ENCODE results near the gene C1orf159.

Gene C1orf159

GRCh38 chr1:1073743-1074587 lies 41.9 kb downstream of the C1orf159 start, which contains the start of gene RNF223:
TSS of gene RNF223 (minus strand) at chr1:1074306. CDS start at chr1:1072566, 1,740 bp downstream.
- Histone ChIP-seq H4K20me1 (ENCODE audit: insufficient read depth, low read length) (no peaks in the 10 kb centered on the region), H3K4me3 (ENCODE audit: low read length) (no peak within 1 kb of the TSS), H2AFZ (ENCODE audit: low read depth, low read length) (no peak within 1 kb of the TSS), H3K9ac (ENCODE audit: low read length) (no peak within 1 kb of the TSS), H3K27me3 (ENCODE audit: low read depth, low read length) (no peaks in the 10 kb centered on the region), H3K36me3 (replicated peaks; ENCODE audit: low read depth, low read length) (no peaks in the 10 kb centered on the region), H3K4me2 (ENCODE audit: low read length) (no peak within 1 kb of the TSS), H3K4me1 (ENCODE audit: low read length) (0 out of 2 replicates have a peak, but pooled peaks cover 3% of the 10 kb centered on the region), H3K9me3 (ENCODE audit: insufficient read depth, low read length) (no peaks in the 10 kb centered on the region), H3K79me2 (ENCODE audit: low read length) (no peaks in the 10 kb centered on the region), H3K27ac (ENCODE audit: low read length) (no peak within 1 kb of the TSS)
- TF ChIP-seq EZH2phosphoT487 (IDR thresholded peaks at IDR 0.05; ENCODE audit: low read depth), result no peak
- TF ChIP-seq, protein P1, sequence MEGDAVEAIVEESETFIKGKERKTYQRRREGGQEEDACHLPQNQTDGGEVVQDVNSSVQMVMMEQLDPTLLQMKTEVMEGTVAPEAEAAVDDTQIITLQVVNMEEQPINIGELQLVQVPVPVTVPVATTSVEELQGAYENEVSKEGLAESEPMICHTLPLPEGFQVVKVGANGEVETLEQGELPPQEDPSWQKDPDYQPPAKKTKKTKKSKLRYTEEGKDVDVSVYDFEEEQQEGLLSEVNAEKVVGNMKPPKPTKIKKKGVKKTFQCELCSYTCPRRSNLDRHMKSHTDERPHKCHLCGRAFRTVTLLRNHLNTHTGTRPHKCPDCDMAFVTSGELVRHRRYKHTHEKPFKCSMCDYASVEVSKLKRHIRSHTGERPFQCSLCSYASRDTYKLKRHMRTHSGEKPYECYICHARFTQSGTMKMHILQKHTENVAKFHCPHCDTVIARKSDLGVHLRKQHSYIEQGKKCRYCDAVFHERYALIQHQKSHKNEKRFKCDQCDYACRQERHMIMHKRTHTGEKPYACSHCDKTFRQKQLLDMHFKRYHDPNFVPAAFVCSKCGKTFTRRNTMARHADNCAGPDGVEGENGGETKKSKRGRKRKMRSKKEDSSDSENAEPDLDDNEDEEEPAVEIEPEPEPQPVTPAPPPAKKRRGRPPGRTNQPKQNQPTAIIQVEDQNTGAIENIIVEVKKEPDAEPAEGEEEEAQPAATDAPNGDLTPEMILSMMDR (IDR thresholded peaks at IDR 0.05; ENCODE audit: low read depth, low read length), result no peak

GRCh38 chr1:1072849-1073742 lies 42.8 kb downstream of the C1orf159 start:
- Histone ChIP-seq H3K4me2 (ENCODE audit: low read length) (no peak overlapping the region), H3K79me2 (ENCODE audit: low read length) (no peaks in the 10 kb centered on the region), H3K36me3 (replicated peaks; ENCODE audit: low read depth, low read length) (no peaks in the 10 kb centered on the region), H3K9ac (ENCODE audit: low read length) (no peak overlapping the region), H4K20me1 (ENCODE audit: insufficient read depth, low read length) (no peaks in the 10 kb centered on the region), H3K4me1 (ENCODE audit: low read length) (0 out of 2 replicates have a peak, but pooled peaks cover 3% of the 10 kb centered on the region), H3K9me3 (ENCODE audit: insufficient read depth, low read length) (no peaks in the 10 kb centered on the region), H3K27ac (ENCODE audit: low read length) (no peak overlapping the region), H3K27me3 (ENCODE audit: low read depth, low read length) (no peaks in the 10 kb centered on the region), H2AFZ (ENCODE audit: low read depth, low read length) (no peak overlapping the region), H3K4me3 (ENCODE audit: low read length) (no peak overlapping the region)
- TF ChIP-seq, protein P1 (IDR thresholded peaks at IDR 0.05; ENCODE audit: low read depth, low read length), result no peak
- no peak for TF ChIP-seq EZH2phosphoT487 (IDR thresholded peaks at IDR 0.05; ENCODE audit: low read depth)

GRCh38 chr1:1072299-1072848 lies 43.5 kb downstream of the C1orf159 start:
- Histone ChIP-seq H3K79me2 (ENCODE audit: low read length) (no peaks in the 10 kb centered on the region), H4K20me1 (ENCODE audit: insufficient read depth, low read length) (no peaks in the 10 kb centered on the region), H2AFZ (ENCODE audit: low read depth, low read length) (no peak overlapping the region), H3K9ac (ENCODE audit: low read length) (no peak overlapping the region), H3K36me3 (replicated peaks; ENCODE audit: low read depth, low read length) (no peaks in the 10 kb centered on the region), H3K9me3 (ENCODE audit: insufficient read depth, low read length) (no peaks in the 10 kb centered on the region), H3K27me3 (ENCODE audit: low read depth, low read length) (no peaks in the 10 kb centered on the region), H3K4me1 (ENCODE audit: low read length) (0 out of 2 replicates have a peak, but pooled peaks cover 3% of the 10 kb centered on the region), H3K27ac (ENCODE audit: low read length) (no peak overlapping the region), H3K4me3 (ENCODE audit: low read length) (no peak overlapping the region), H3K4me2 (ENCODE audit: low read length) (no peak overlapping the region)
- TF ChIP-seq, protein P1 (IDR thresholded peaks at IDR 0.05; ENCODE audit: low read depth, low read length), result no peak
- no peak for TF ChIP-seq EZH2phosphoT487 (IDR thresholded peaks at IDR 0.05; ENCODE audit: low read depth)
